Measurements from ENCODE around the gene ZDHHC11B. TPM values are rescaled to one million over a fixed set of nuclear protein-coding genes. Genes with fewer than 3 reads are reported as not detected.
A peak's percentile ranks its signal among the peaks of the same experiment; 100 is the strongest.
"Not testable (repeated sequence)": the region's sequence is repeated elsewhere in the genome, so short reads cannot be mapped to it uniquely, and the experiment has no call there.

The ZDHHC11B gene
- total RNA-seq, 1 donor, result 1.6 TPM

DNA sequence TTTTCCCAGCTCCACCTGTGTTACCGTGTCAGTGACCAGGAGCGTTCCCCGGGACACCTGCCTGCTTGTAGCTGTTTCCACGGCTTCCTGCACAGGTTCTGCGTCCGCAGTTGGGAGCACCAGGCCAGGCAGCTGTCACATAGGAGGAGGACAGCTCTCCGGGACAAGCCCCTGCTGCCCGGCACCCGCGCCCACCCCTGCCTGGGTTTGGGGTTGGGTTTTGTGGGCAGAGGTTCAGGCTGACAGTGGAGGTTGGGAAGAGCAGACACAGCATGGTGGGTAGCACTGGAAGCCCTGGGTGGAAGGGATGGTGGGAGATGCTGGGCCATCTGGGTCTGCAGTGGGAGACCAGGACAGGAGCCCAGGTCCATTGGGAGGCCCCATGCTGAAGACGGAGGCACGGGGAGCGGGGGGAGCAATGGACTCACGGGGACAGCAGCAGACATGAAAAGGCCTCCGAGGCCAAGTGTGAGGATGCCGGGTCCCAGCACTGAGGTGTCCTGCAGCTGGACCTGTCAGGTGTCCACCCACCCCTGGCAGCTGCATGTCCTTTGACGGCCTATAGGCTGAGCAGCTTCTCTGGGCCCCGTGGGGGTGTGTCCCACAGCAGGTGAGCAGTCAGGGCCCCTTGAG lies 2.8 kb upstream of the ZDHHC11B start:
- DNase-seq (ENCODE audit: low read depth in 2 of 3, low spot score in 2 of 3), result not testable (repeated sequence)

GRCh38 chr5:785181-785705 lies 714 bp upstream of the ZDHHC11B start:
- not testable (repeated sequence) for DNase-seq (ENCODE audit: low read depth in 2 of 3, low spot score in 2 of 3)

DNA sequence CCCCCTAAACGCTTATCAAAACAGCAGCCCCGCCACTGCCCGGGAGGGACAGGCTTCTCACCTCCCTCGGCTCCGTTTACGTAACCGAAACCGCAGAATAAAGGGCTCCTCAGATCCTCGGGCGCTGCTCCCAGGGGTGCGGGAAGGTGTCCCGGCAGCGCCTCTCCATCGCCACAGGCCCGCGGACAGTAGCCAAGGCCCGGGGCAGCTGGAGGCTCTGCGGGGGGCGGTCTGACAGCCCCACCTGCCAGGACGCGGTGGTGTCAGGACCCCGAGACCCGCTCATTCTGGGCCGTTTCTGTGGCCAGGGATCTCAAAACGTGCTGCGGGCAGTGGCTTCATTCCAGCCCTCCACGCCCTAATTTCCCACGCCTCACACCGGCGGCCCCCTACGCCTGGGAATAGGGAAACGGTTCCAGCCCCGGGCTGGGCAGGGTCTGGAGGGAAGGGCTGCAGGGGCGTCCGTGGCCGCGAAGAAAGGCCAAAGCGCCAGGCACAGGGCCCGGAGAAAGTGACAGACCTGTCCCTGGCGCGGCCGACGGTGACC lies 575 bp downstream of the ZDHHC11B start:
- peak in 2 of 3 donors; percentile 4 to 19 for DNase-seq (ENCODE audit: low read depth in 2 of 3, low spot score in 2 of 3)

DNA sequence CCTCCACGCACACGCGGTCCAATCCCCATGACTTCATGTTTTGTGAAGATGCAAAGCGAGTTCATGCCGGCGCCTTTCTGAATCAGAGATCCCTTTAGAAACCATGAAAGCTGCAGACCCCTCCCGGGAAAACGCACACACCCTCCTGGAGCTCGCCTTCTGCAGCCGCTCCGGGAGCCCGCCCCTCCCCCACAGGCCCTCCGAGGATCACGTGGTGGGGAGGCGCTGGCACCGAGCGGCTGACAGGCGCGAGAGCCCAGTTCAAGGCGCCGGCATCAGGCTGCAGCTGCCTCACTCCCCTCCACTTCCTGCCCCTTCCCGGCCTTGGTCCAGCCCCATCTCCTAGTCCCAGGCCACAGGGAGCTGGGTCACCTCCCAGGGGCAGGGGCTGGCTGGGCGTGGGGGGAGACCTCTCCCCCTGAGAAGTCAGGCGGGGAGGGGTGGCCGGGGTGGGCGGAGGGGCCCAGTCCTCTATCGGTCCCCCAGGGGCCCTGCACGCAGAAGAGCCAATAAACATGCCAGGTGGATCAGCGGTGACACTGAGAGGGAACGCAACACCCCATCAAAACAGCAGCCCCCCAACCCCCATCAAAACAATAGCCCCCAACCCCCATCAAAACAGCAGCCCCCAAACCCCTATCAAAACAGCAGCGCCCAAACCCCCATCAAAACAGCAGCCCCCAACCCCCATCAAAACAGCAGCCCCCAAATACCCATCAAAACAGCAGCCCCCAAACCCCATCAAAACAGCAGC lies 1.3 kb downstream of the ZDHHC11B start:
- not testable (repeated sequence) for DNase-seq (ENCODE audit: low read depth in 2 of 3, low spot score in 2 of 3)

DNA sequence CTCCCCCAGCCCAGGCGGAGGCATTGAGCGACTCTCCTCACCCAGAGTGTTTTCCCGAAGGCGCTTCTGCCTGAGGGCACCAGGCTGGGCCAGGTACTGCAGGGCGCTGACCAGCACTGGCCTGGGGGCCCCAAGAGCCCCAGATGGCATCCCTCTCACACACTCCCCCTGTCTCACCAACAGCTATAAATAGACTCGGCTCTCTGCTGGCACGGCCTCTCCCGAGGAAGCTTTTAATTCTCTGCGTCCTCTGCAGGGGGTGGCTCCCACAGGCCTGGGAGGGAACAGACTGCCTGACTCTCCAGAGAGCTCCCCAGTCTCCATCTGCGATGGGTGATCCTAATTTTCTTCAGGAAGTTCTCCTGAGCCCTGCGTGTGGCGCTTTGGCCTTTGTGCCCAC lies 2.2 kb downstream of the ZDHHC11B start:
- not testable (repeated sequence) for DNase-seq (ENCODE audit: low read depth in 2 of 3, low spot score in 2 of 3)

DNA sequence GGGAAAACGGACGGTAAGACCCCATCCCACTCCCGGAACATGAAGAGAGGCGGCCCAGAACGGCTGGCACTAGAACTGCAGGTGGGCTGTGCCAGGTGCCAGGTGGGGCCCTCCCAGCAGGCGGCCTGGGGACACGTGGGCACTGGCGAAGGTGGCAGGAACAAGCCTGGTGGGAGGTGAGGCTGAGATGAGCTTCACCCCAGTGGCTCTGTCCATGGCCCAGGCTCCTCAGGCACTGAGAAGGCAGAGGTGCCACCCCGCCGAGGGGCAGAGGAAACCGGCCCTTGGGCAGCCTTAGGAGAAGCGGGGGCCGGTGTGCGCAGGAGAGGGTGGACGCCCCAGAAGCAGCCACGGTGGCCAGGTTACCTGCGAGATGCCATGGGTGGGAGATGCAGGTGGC lies 4.0 kb downstream of the ZDHHC11B start:
- DNase-seq (ENCODE audit: low read depth in 2 of 3, low spot score in 2 of 3), result not testable (repeated sequence)

DNA sequence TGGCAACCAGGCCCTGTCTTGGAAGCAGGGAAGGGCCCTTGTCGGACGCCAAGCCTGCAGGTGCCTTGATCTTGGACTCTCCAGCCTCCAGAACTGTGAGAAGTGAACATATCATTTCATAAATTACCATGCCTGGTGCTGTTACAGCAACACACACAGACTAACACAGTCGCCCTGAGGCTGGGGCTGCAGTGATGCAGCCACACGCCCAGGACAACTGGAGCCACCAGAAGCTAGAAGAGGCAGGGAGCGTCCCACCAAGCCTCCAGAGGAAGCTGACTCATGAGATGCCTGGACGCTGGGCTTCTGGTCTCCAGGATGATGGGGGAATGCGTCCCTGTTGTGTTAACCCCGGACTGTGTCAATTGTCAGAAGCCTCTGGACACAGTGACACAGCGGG lies 5.6 kb downstream of the ZDHHC11B start:
- not testable (repeated sequence) for DNase-seq (ENCODE audit: low read depth in 2 of 3, low spot score in 2 of 3)

DNA sequence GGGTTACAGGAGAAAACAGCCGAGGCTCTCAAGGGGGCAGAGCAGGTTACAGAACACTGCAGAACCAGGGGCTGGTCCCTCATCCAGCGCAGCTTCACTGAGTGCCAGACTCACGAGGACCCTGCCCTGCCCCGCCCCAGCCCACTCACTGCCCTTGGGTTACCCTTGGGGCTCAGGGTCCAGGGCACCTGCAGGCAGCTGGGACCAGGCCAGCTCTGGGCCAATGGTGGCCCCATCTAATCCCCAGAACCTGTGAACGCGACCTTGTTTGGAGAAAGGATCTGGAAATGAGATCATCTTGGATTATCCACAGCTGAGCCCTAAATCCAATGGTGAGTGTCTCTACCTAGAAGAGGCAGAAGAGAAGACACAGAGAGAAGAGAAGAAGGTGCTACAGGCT lies 6.1 kb downstream of the ZDHHC11B start:
- DNase-seq (ENCODE audit: low read depth in 2 of 3, low spot score in 2 of 3), result not testable (repeated sequence)

GRCh38 chr5:777756-778161 lies 6.8 kb downstream of the ZDHHC11B start:
- no peak for DNase-seq (ENCODE audit: low read depth in 2 of 3, low spot score in 2 of 3)

GRCh38 chr5:776862-777711 lies 7.4 kb downstream of the ZDHHC11B start:
- DNase-seq (ENCODE audit: low read depth in 2 of 3, low spot score in 2 of 3), result no peak

DNA sequence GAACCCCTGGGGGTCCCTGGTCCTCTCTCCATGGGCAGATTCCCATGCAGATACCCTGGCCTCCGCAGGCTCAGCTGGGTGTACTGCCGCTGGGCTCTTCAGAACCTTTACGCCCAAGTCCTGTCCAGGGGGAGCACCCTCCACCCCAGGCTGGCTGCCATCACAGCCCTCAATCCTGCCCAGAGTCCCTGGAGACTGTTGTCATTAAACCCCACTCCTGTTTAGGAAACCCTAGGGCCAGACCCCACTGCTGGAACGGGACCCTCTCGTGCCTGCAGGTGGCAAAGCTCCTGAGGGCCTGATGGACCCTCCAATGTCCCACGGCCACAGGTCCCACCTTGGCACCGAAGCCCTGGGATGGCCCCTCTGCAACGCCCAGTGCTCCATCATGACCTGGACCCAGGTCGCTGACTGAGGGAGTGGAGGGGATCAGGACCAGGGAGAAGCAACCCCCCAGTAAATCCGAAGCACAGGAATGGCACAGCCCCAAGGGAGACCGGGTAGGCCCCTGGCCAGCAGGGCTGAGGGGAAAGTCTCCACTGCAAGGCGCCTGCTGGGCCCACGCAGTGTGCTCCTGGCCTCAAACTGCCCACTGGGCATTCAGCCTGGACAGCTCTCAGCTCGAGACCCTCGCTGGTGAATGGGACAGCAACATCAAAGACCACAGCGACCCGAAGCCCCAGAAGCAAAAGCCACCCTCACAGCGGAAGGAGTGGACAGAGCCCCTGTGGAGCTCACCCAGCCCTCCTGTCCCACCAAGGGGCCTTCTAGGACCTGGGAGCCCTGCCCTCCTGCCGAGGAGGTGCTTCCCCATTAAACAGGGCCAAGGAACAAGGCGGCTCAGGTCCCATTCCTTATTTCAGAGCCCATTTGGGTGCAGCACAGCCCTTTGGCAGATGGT lies 8.3 kb downstream of the ZDHHC11B start:
- DNase-seq (ENCODE audit: low read depth in 2 of 3, low spot score in 2 of 3), result no peak

- not testable (repeated sequence) for DNase-seq (ENCODE audit: low read depth in 2 of 3, low spot score in 2 of 3)
Measured at GRCh38 chr5:775595-775960, 9.0 kb downstream of the ZDHHC11B start.

- DNase-seq (ENCODE audit: low read depth in 2 of 3, low spot score in 2 of 3), result not testable (repeated sequence)
Measured at GRCh38 chr5:774854-775505, 9.5 kb downstream of the ZDHHC11B start.

DNA sequence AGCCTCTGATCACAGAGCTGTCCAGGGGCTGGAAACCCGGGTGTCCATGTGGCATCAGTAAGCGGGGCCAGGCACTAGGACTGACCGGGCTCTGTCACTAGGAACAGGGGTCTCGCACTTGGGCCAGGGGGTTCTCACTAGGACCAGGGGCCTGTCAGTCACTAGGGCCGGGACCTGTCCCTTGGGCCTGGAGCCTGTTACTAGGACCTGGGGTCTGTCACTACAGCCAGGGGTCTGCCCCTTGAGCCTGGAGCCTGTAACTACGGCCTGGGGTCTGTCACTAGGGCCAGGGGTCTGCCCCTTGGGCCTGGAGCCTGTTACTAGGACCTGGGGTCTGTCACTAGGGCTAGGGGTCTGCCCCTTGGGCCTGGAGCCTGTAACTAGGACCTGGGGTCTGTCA lies 10.2 kb downstream of the ZDHHC11B start:
- DNase-seq (ENCODE audit: low read depth in 2 of 3, low spot score in 2 of 3), result not testable (repeated sequence)

DNA sequence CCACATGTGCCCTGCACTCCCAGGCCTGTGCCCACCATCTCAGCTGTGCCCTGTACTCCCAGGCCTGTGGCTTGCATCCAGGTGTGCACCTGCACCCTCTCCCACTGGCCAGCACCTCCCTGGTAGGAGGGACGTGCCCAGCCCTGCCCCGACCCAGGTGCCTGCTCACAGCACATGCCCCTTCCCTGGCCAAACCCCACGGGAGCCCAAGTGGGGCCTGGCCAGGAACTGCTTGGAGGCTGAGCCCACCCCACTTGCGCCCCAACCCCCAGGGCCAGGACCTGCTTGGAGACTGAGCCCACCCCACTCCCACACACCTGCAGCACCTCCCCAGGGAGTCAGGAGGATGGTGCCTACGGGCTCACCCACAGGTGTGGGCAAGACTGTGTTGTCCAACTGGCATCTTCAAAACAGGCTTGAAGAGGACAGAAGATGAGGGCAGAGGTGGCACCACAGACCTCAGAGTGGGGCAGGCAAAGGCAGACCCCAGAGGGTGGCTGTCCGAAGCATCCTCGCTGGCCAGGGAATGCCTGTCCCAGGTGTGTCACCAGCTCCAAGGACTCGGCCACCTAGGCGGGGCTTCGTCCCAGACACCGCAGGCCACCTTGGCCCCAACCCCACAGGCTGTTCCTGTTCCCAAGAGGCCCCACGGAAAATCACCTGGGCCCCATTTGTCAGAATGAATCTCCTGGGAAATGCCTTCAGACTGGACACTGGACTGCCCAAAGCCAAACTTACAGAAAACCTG lies 10.8 kb downstream of the ZDHHC11B start:
- DNase-seq (ENCODE audit: low read depth in 2 of 3, low spot score in 2 of 3), result no peak

- DNase-seq (ENCODE audit: low read depth in 2 of 3, low spot score in 2 of 3), result not testable (repeated sequence)
Measured at GRCh38 chr5:772931-773330, 11.6 kb downstream of the ZDHHC11B start.

DNA sequence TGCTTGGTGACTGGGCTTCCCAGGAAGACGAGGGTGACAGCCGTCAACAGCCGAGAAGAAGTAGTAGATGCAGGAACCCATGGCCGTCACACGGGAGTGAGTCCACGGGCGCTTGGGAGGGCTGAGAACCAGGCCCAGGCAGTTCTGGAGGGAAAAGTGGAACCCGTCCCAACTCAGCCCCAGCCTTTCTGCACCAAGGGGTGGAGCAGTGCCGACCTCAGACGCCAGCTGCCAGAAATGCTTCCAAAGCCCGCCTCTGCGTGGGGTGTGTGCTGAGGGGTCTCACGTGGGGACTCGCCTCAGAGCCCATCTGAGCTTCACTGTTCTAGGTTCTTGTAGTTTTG lies 12.0 kb downstream of the ZDHHC11B start:
- DNase-seq (ENCODE audit: low read depth in 2 of 3, low spot score in 2 of 3), result not testable (repeated sequence)

DNA sequence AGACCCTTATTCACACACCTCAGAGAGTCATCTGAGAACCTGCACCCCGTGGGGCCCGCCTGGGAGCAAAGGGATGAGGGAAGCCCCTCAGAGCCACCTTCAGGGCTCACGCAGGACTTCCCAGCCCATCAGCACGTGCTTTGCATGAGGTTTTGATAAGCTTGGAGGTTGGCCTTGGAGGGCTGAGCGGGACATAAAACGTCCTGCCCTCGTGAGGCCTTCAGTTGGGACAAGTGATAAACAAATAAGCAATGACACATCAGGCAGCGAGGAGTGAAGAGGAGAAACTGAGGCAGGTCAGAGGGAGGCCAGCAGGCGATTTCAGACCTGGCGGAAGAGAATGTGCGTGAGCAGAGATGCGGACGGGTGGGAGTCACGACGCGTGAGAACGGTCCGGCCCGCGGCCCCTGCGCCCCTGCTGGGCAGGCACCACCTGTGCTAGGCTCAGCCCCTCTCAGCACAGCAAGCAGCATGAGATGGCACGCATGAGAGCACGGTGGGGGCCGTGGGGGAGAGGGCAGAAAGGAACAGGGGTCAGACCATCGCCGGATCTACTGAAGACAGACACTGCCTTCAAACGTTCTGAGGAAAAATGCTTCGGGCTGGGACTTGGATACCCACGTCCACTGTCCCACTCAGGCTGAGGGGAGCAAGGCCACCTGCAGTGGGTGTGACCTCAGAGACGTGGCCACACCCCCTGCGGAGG lies 12.5 kb downstream of the ZDHHC11B start:
- not testable (repeated sequence) for DNase-seq (ENCODE audit: low read depth in 2 of 3, low spot score in 2 of 3)

Data from hematopoietic multipotent progenitor cell (in vitro differentiated cells).